Stimulated activated CD8-positive, alpha-beta memory T cell treated with anti-CD3 and anti-CD28 coated beads, Interleukin-4, amount 100 ng/mL, for 24 hours (primary cell): Measurements from ENCODE around the gene RAB40C.
A peak's percentile ranks its signal among the peaks of the same experiment; 100 is the strongest.

Experiments used
- DNase-seq: peaks from one replicate; pipeline ENCODE4 v3.0.0-alpha.2; 2020; ENCODE audit warnings: low read depth

RAB40C gene

DNA sequence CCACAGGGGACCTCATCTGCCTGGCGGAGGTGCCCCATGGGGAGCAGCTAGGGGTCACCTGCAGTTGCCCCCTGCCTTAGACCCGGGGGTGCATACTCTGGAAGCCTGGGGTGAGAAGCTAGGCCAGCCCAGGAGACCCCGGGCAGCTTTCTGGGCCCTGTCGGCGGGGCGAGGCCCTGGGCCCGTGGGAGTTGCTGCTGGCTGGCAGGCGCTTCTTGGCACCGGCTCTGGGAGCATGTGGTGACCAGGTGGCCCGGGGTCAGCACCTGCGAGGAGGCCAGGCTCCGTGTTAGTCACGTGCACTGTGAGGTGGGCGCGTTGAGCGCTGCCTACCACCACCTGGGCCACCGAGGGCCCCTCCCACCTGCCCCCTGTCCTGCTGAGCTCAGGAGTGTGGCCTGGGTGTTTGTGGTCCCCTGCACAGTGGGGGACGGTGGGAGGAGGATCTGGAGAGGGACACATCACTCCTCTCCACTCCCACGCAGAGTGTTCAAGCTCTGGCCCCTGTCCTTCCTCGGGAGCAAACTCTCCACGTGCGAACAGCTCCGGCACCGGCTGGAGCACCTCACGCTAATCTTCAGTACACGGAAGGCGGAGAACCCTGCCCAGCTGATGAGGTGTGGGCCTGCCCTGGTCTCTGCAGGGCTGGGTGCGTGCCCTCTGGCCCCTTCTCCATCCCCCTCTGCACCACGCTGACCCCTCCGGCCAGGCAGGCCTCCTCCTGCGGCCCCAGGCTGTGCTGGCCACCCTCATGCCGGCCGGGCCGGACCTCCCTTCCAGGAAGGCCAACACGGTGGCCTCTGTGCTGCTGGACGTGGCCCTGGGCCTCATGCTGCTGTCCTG lies 14.3 kb upstream of the RAB40C start:
- no peak for DNase-seq

DNA sequence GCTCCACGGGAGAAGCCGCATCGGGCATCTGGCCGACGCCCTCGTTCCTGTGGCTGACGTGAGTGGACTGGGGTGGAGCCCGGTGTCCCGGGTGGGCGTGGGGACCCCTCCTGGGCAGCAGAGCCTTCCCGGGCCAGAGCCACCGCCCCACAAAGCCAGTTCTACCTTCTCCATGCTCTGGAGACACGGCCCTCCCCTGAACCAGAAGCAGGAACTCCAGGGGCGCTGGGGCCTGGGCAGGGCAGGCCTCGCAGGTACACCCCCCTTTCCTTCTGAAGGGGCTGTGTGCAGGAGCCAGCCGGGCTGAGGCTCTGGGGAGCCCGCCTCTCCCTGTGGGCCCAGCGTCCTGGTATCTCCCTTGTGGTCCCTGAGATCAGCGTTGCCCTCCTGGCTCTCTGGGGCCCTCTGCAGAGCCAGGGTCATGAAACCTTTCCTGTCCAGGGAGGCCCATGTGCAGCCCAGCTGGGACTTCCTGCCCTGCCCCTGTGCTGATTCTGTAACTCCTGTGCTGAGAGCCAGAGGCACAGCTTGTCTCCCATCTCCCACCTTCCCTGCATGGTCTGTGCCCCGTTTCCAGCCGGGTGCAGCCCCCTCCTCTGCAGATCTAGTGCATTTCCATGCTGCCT lies 13.6 kb upstream of the RAB40C start:
- DNase-seq: no peak

DNA sequence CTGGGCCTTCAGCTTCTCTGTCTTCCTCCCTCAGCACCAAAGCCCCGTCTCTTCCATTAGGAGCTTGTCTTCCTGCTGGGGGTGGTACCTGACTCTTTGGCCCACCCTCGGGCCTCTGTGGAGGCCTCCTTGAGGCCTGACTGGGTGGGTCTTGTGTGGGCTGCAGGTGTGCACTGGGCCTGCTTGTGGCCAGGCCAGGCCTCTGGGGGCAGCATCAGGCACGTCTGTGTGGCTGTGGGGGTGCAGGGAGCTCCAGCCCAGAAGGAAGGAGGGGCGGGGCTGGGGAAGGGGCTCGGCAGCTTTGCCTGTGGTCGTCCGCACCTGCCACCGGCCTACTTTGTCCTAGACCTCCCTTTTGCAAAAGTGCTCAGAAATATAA lies 13.1 kb upstream of the RAB40C start:
- no peak for DNase-seq

DNA sequence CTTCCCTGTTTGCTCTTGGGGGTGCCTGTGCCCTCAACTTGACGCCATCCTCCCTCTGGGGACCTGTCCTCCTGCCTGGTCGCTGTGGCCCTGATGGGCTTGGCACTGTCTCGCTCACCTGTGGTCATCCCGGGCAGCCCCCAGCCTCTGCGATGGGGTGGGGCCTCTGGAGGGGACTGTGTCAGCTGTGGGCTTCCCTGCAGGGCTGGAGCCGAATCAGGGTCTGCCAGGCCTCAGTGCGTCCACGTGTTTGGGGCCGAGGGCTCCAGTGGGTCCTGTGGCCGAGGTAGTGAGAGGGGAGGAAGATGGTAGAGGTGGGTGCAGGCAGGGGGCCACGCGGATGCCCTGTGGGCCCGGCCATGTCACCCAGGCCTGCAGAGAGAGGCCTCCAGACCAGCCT lies 12.1 kb upstream of the RAB40C start:
- DNase-seq: no peak

DNA sequence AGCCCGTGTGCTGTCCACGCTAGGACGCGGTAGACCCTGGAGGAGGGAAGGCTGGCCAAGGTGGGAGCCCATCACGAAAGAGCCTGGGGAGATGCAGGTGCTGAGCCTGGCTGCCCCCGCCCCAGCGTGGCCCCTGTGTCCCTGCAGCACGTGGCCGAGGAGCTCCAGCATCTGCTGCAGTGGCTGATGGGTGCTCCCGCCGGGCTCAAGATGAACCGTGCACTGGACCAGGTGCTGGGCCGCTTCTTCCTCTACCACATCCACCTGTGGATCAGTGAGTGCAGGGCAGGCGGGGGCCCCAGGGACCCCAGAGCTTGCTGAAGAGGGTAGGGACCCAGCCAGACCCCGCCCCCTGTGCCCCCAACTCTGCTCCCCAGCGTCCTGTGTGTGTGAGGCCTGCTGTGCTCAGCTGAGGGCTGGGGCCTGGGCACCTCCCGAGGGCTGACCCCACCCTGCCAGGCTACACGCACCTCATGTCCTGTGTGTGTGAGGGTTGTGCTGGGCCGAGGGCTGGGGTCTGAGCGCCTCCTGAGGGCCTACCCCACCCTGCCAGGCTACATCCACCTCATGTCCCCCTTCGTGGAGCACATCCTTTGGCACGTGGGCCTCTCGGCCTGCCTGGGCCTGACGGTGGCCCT lies 11.5 kb upstream of the RAB40C start:
- no peak for DNase-seq

DNA sequence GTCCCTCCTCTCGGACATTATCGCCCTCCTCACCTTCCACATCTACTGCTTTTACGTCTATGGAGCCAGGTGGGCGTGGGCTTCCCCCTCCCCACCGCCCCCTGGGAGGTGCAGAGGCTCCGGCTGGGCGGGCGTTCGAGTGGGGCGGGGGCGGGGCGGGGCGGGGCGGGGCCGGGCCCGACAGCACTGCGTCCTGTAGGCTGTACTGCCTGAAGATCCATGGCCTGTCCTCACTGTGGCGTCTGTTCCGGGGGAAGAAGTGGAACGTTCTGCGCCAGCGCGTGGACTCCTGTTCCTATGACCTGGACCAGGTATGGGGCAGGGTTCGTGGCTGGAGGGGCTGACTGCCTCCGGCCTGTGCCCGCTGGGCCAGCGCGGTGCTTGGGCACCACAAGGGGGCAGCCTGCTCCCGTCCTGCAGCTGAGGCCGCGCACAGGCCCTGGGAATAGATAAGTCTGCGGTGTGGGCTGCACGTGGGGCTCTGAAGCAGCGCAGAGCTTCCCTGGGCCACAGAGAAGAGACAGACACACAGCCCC lies 10.9 kb upstream of the RAB40C start:
- peak; percentile 45 for DNase-seq

DNA sequence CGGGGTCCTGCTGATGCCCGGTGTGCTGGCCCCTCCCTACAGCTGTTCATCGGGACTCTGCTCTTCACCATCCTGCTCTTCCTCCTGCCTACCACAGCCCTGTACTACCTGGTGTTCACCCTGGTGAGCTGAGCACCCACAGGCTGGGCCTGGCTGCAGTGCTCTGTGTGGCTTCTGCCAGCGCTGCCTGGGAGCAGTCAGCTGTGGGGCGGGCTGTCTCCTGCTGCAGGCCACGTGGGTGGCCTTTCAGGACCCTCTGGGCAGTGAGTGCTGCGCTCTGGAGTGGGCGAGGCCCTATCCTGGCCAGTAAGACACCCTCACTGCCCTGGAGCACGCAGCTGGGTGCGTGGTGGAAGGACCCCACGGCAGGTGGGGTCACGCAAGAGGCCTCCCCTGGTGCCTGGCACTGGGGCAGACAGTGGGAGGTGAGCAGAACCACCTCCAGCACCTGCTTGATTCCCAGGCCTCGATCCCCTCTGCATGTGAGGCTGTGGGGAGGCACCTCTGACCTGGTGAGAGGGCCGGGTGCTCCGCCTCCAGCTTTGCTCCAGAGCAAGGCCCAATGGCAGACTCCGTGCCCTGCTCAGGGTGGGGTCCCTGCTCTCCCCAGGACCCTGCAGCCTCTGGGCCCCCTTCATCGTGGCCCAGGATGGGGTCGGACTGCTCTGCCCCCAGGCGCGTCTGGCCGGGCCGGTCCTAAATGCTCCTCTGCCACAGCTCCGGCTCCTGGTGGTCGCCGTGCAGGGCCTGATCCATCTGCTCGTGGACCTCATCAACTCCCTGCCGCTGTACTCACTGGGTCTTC lies 9.5 kb upstream of the RAB40C start:
- no peak for DNase-seq

DNA sequence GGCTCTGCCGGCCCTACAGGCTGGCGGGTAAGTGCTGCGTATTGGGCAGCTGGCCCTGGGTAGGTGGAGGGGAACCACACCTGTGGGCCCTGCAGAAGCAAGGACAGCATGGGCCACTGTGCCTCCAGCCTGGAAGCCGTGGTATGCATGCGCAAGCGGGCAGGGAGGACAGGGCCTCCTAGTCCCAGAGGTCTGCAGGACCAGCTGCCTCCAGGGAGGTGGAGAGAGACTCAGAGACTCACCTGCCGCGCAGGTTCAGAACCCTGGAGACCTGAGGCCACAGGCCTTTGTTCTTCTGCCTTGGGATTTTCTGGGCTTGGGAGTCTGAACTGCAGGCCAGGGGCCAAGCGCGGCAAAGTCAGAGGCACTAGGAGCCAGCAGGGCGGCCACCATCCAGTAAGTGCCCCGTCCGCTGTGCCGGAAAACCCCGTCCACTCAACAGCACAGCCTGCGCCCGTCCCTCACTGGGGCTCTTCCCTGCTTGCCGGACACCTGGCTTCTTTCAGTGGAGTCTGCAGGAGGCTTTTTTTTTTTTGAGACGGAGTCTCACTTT lies 8.8 kb upstream of the RAB40C start:
- no peak for DNase-seq

DNA sequence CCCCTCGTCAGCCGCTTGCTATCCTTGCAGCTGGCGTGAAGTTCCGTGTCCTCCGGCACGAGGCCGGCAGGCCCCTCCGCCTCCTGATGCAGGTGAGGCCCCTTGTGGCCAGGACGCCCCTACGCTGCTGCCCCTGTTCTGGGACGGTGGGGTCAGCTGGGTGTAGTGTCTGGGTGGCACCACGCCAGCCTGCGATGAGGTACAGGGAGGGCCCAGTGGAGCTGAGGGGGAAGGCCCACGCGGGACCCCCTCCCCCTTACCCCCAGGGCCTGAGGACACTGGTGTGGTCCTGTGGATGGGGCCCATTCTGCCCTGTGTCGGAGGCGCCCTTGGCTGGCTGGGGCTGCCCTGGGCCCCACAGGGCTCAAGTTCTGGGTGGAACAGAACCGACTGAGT lies 7.7 kb upstream of the RAB40C start:
- no peak for DNase-seq

DNA sequence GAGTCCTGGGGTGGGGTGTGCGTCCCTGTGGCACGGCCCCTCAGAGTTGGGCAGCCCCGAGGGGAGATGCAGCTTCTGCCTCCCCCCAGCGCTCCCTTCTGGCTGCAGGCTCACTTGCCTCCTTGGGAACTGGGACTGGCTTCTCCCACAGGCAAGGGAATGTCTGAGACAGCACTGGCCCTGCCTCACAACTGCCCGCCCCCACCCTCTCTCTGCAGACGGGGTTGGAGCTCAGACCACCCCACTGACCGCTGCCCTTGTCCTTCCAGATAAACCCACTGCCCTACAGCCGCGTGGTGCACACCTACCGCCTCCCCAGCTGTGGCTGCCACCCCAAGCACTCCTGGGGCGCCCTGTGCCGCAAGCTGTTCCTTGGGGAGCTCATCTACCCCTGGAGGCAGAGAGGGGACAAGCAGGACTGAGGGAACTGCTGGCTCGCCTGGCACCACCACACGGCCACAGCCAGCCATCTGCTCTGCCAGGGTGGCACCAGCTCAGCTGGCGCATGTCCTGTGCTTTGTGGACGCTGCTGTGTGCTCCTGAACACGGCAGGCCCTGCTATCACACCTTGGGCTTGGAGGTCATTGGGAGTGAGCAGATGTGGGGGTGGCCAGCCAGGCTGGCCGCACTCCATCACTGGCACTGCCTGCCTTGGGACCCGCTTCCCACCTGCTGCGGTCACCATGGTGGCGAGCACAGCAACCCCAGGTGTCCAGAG lies 7.1 kb upstream of the RAB40C start:
- no peak for DNase-seq

DNA sequence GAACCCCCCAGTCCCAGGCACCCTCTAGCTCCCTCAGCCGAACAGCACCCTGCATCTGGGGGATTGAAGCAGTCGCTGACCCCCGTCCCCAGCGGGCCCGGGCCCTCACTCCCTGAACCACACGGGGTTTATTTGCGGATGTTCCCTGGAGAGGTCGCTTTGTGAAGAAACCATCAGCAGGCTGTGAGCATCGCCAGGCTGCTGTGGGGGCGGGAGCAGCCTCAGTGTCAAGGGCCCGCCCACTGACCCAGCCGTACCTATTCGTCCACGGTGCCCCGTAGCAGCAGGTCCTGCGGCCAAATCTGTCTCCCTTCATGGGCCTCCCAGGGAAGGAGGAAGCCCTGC lies 6.4 kb upstream of the RAB40C start:
- no peak for DNase-seq

DNA sequence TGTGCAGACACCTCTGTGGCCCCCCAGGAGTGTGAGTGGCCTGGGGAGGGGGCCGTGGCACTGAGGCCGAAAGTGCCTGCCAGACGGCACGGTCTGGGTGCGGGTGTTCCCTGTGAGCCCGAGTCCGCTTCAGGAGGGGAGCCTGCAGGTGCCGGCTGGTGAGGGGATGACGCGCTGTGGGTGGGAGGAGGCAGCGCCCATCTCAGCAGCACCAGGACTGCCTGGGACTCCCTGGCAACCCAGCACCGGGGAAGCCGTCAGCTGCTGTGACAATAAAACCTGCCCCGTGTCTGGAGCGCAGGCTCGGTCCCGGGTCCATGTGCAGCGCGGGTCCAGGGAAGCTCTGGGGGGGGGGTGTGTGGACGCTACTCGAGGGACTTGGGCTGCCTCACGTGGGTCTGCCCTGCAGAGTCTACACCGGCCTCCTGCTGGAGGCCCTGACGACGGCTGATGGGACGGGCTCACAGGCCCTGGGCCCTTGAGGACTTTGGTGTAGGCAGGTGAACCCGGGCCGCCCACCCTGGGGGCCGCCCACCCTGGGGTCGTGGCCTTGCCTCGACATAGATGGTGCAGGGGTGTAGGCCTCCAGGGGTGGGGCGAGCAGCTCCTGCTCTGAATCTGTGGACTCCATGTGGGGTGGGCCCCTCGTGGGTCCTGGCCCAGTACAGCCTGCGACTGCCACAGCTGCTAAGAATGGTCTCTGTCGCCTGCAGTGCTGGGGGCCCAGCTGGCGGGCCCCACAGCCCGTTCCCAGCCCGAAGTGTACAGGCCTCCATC lies 5.9 kb upstream of the RAB40C start:
- no peak for DNase-seq

DNA sequence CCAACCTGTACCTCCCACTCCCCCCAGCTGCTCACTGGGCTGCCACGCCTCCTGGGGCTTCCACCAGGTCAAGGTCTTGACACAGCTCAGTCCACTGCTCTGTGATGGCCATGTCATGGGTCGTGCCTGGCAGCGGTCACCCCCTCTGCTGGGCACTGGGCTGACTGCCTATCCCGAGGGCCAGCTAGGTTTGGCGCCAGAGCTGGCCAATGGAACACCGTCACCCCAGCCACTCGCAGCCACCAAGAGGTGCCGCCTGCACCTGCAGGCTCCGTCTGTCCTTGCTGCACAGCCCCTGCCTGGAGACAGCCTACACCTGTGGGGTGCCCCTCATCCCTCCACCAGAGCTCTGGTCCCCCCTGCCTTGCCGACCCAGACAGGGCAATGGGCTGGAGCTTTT lies 4.5 kb upstream of the RAB40C start:
- DNase-seq: no peak

DNA sequence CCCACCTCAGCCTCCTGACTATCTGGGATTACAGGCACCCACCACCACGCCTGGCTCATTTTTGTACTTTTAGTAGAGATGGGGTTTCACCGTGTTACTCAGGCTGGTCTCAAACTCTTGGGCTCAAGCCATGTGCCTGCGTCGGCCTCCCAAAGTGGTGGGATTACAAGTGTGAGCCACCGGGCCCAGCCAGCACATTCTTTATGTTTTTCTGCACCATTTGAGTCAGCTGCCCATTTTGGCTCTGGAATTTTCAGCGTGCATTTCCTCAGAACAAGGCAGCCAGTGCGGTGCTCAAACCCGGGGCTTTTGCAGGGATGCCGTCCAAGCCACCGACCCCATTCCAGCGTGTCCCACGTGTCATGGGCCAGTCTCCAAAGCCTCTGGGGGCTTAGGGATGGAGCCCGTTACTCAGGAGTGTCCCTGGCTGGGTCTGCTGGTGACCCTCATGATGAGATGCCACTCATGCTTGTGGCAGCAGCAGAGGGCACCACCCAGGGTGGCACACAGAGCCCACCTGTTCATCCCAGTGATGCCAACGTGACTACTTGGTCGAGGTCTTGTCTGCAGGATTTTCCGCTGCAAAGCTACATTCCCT lies 3.7 kb upstream of the RAB40C start:
- no peak for DNase-seq

DNA sequence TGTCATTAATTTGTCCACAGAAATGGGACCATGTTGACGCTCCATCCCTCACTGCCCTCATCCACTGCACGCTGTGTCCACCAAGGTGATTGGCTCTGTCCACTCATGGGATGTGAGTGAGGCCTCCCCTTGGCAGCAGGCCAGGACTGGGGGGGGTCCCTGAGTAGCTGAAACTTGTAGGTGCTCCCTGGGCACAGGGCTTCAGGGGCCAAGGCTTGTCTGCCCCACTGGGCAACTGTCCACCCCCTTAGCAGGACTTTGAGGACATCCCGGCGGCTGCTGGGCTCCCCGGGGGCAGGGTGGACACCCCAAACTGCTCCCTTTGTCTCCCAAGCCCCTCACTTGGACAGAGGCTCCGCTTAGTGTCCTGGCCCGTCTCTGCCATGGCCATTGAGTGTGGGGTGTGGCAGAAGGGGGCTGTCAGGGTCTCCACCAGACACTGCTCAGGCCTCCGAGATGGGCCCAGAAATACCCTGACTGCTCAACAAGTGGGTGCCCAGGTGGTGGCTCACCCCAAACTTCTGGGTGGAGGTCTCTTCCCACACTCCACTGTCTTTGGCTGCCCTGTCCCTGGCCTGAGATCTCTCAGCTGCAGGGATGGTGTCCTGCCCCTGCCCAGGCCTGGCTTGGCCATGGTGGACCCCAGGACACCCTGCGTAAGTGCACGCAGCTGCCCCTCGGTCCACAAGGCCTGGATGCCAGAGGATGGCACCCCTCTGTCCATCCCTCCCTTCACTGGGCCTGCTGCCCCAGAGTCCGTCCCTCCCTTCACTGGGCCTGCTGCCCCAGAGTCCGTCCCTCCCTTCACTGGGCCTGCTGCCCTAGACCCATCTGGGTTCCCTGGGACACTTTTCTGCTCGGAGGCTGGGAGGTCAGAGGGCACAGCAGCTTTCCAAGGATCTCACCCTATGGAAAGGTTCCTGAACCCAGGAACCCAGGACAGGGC lies 2.9 kb upstream of the RAB40C start:
- DNase-seq: no peak

DNA sequence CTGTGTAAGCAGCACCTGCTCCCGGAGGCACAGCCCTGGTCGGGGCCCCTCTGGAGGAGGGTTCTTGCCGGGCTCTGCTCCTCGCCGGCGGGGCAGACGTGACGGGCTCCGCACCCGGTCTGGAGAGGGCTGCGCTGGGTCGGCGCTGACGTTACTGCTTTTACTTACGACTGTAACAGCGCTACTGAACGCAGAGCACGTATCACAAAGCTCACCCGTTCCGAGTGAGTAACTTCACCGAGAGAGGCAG lies 1.3 kb upstream of the RAB40C start:
- peak; percentile 45 for DNase-seq

DNA sequence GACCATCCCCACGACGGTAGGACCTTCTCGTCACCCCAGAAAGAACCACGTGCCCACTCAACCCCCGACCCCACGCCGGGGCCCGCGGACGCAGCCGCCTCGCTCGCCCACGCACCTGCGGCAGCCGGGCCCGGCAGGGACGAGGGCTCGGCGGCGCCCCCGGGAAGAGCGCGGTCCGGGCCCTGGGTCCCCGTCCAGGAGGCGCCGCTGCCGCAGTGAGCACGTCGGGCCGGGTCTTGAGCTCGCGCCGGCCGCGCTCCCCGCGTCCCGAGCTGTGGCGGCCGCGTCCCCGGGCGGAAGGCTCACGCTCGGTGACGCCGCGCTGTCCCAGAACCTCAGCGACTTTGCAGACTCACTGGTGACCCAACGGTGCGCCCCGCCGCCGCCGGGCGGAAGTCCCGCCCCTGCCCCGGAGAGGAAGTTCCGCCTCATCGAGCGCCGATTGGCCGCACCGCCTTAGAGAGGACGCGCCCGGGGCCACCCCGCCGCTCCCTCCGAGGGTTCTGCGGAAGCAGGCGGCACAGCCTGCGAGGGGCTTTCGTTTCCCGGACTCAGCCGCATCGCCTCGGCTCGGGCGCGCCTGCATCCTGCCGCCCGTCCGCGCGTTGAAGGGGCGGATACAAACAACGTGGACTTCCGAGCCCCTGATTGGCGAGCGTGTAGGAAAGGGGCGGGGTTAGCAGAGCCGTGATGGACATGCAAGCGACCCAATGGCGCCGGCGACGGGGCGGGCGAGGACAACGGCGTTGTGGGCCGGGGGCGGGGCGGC lies 793 bp upstream of the RAB40C start:
- peak; percentile 93 for DNase-seq

DNA sequence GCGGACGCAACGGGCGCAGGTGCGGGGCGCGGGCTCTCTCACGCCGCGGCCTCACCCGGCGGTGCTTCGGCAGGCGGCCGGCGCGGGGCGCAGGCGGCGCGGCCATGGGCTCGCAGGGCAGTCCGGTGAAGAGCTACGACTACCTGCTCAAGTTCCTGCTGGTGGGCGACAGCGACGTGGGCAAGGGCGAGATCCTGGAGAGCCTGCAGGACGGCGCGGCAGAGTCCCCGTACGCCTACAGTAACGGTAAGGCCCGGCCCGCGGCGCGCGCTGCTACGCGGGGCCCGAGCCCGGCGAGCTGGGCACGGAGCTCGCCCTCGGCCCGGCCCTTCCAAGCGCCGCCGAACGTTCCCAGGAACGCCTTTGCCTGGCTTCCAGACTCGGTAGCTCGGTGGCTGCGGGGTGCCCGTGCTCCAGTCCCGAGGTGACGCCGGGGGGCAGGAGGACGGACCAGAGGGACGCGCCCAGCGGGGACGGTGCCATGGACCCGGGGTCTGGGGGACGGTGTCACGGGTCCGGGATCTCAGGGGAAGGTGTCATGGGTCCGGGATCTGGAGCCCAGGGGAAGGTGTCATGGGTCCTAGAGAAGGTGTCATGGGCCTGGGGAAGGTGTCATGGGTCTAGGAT lies 435 bp downstream of the RAB40C start:
- DNase-seq: no peak
